OCI-LY1 (cell line): ENCODE results near the gene TBX5.

Experiments
- H2AFZ ChIP-seq: fragments of 200-600 bp; sonication (generic), shearing (Covaris generic); 2 replicates; pipeline ENCODE4 v1.6.0; 2014; ENCODE audit warnings: antibody characterized with exemption, mild to moderate bottlenecking, low read length
- H3F3A ChIP-seq: fragments of 200-600 bp; sonication (generic), shearing (Covaris generic); 2 replicates; pipeline ENCODE4 v1.6.0; 2014; ENCODE audit warnings: mild to moderate bottlenecking, antibody characterized with exemption, low read length, moderate library complexity; ENCODE audit not compliant: insufficient read depth
- H3K27ac ChIP-seq: fragments of 200-600 bp; sonication (generic); 2 replicates; pipeline ENCODE4 v1.5.1; 2014; ENCODE audit warnings: low read length, mixed run types, mild to moderate bottlenecking, low read depth; ENCODE audit not compliant: poor library complexity, severe bottlenecking
- H3K27me3 ChIP-seq: fragments of 200-600 bp; sonication (generic); 2 replicates; pipeline ENCODE4 v1.6.0; 2014; ENCODE audit warnings: antibody characterized with exemption, mild to moderate bottlenecking, low read length, moderate library complexity; ENCODE audit not compliant: insufficient read depth
- H3K36me3 ChIP-seq: fragments of 200-600 bp; sonication (generic); 2 replicates; pipeline ENCODE4 v1.6.1; 2014; ENCODE audit warnings: mild to moderate bottlenecking, antibody characterized with exemption, low read length, moderate library complexity, mixed read lengths; ENCODE audit not compliant: insufficient read depth
- H3K4me1 ChIP-seq: fragments of 200-600 bp; sonication (generic); 2 replicates; pipeline ENCODE4 v1.5.1; 2014; ENCODE audit warnings: mild to moderate bottlenecking, low read length, moderate library complexity; ENCODE audit not compliant: insufficient read depth, severe bottlenecking
- H3K4me2 ChIP-seq: fragments of 200-600 bp; sonication (generic), shearing (Covaris generic); 2 replicates; pipeline ENCODE4 v1.6.1; 2014; ENCODE audit warnings: low read length
- H3K4me3 ChIP-seq: fragments of 200-600 bp; sonication (generic); 2 replicates; pipeline ENCODE4 v1.5.1; 2014; ENCODE audit warnings: low read length, low read depth, mild to moderate bottlenecking, mixed read lengths; ENCODE audit not compliant: poor library complexity, severe bottlenecking
- H3K79me2 ChIP-seq: fragments of 200-600 bp; shearing (Covaris generic); 2 replicates; pipeline ENCODE4 v1.6.1; 2016; ENCODE audit warnings: mixed run types, low read length, mixed read lengths; ENCODE audit not compliant: insufficient read depth
- H3K9ac ChIP-seq: fragments of 200-600 bp; sonication (generic), shearing (Covaris generic); 2 replicates; pipeline ENCODE4 v1.6.1; 2014; ENCODE audit warnings: mild to moderate bottlenecking, low read length, mixed read lengths
- H3K9me2 ChIP-seq: fragments of 200-600 bp; sonication (generic), shearing (Covaris generic); 2 replicates; pipeline ENCODE4 v1.6.1; 2014; ENCODE audit warnings: low read depth, mild to moderate bottlenecking, low read length, mixed read lengths
- H3K9me3 ChIP-seq: fragments of 200-600 bp; shearing (Covaris generic); 2 replicates; pipeline ENCODE4 v1.6.1; 2014; ENCODE audit warnings: low read length, mixed read lengths
- H4K20me1 ChIP-seq: fragments of 200-600 bp; sonication (generic), shearing (Covaris generic); 2 replicates; pipeline ENCODE4 v1.6.0; 2016; ENCODE audit warnings: mild to moderate bottlenecking, low read length; ENCODE audit not compliant: insufficient read depth
- CTCF ChIP-seq: fragments of 200-600 bp; sonication (generic), shearing (Covaris generic); IDR thresholded peaks from 2 replicates; pipeline ENCODE4 v1.5.1; 2017; ENCODE audit warnings: mild to moderate bottlenecking, antibody characterized with exemption, low read length, moderate library complexity, mixed read lengths
- EZH2 ChIP-seq: fragments of 200-600 bp; sonication (generic), shearing (Covaris generic); IDR thresholded peaks from 2 replicates; pipeline ENCODE4 v1.8.0; 2017; ENCODE audit warnings: borderline replicate concordance, mixed run types, mild to moderate bottlenecking, antibody characterized with exemption, low read length, moderate library complexity, mixed read lengths

TBX5 gene

GRCh38 chr12:114450019-114450418 lies 44.1 kb upstream of the TBX5 start:
- H3K9ac ChIP-seq = no peak overlapping the region
- no peak overlapping the region for H2AFZ ChIP-seq
- no peaks in the 10 kb centered on the region for H3K4me1 ChIP-seq
- H3K27ac ChIP-seq = no peak overlapping the region
- no peaks in the 10 kb centered on the region for H3K9me3 ChIP-seq
- no peaks in the 10 kb centered on the region for H3K79me2 ChIP-seq
- no peak overlapping the region for H3K4me2 ChIP-seq
- TF ChIP-seq CTCF (no peak), EZH2 (no peak)
- no peaks in the 10 kb centered on the region for H4K20me1 ChIP-seq
- H3K27me3 ChIP-seq = no peaks in the 10 kb centered on the region
- H3F3A ChIP-seq = no peaks in the 10 kb centered on the region
- no peaks in the 10 kb centered on the region for H3K9me2 ChIP-seq
- H3K36me3 ChIP-seq = no peaks in the 10 kb centered on the region
- H3K4me3 ChIP-seq = no peak overlapping the region

- H3K79me2 ChIP-seq = no peaks in the 10 kb centered on the region
- no peak overlapping the region for H3K4me2 ChIP-seq
- no peaks in the 10 kb centered on the region for H3K36me3 ChIP-seq
- no peaks in the 10 kb centered on the region for H3K9me2 ChIP-seq
- H2AFZ ChIP-seq = no peak overlapping the region
- no peak overlapping the region for H3K4me3 ChIP-seq
- H3K27me3 ChIP-seq = no peaks in the 10 kb centered on the region
- H3K27ac ChIP-seq = no peak overlapping the region
- no peaks in the 10 kb centered on the region for H3K4me1 ChIP-seq
- no peaks in the 10 kb centered on the region for H3K9me3 ChIP-seq
- H3F3A ChIP-seq = no peaks in the 10 kb centered on the region
- TF ChIP-seq CTCF (no peak), EZH2 (no peak)
- no peaks in the 10 kb centered on the region for H4K20me1 ChIP-seq
- no peak overlapping the region for H3K9ac ChIP-seq
Observed at GRCh38 chr12:114448618-114448933, 42.6 kb upstream of the TBX5 start.

- H2AFZ ChIP-seq = no peak overlapping the region
- no peaks in the 10 kb centered on the region for H3K36me3 ChIP-seq
- no peaks in the 10 kb centered on the region for H3K79me2 ChIP-seq
- no peak overlapping the region for H3K4me3 ChIP-seq
- H3K4me2 ChIP-seq = no peak overlapping the region
- TF ChIP-seq EZH2 (no peak), CTCF (no peak)
- H3K9me3 ChIP-seq = no peaks in the 10 kb centered on the region
- no peaks in the 10 kb centered on the region for H3K4me1 ChIP-seq
- no peaks in the 10 kb centered on the region for H4K20me1 ChIP-seq
- H3K9ac ChIP-seq = no peak overlapping the region
- H3K27me3 ChIP-seq = no peaks in the 10 kb centered on the region
- H3K9me2 ChIP-seq = no peaks in the 10 kb centered on the region
- H3K27ac ChIP-seq = no peak overlapping the region
- no peaks in the 10 kb centered on the region for H3F3A ChIP-seq
Observed at GRCh38 chr12:114447799-114448617, 42.1 kb upstream of the TBX5 start.
